NB4 (cell line): ENCODE data around the gene KDM8.

Experiments used
- CTCF ChIP-seq: IDR thresholded peaks from one replicate; pipeline ENCODE4 v1.5.1; 2012; ENCODE audit warnings: low read depth, low read length
- MAX ChIP-seq: IDR thresholded peaks from 2 replicates; pipeline ENCODE4 v1.6.1; 2011; ENCODE audit warnings: low read depth, low read length
- POLR2A ChIP-seq: IDR thresholded peaks from 2 replicates; pipeline ENCODE4 v1.6.1; 2011; ENCODE audit warnings: mild to moderate bottlenecking; ENCODE audit not compliant: insufficient read length; ENCODE audit errors: extremely low read depth

- no peak for TF ChIP-seq POLR2A
- no peak for TF ChIP-seq MAX
- no peak for TF ChIP-seq CTCF
Observed at GRCh38 chr16:27190316-27190871, 12.9 kb upstream of the KDM8 start.
